OCI-LY3 (cell line): ENCODE results near the gene NSD1.

ENCODE experiments used
- H2AFZ ChIP-seq: fragments of 200-600, 300-600 bp; shearing (Covaris generic); 2 replicates; pipeline ENCODE4 v1.6.0; 2014; ENCODE audit warnings: antibody characterized with exemption, low read depth, low read length
- H3K27ac ChIP-seq: fragments of 200-600, 300-600 bp; sonication (generic); 2 replicates; pipeline ENCODE4 v1.5.1; 2014; ENCODE audit warnings: mild to moderate bottlenecking, low read length, moderate library complexity, mixed read lengths
- H3K27me3 ChIP-seq: fragments of 200-600, 300-600 bp; sonication (generic); 2 replicates; pipeline ENCODE4 v1.6.1; 2014; ENCODE audit warnings: low read depth, low read length, mixed read lengths
- H3K36me3 ChIP-seq: fragments of 200-600, 300-600 bp; sonication (generic); replicated peaks from 2 replicates; pipeline ENCODE3; 2014; ENCODE audit warnings: low read depth, low read length, mixed read lengths
- H3K4me1 ChIP-seq: fragments of 300-600, 200-600 bp; sonication (generic); 2 replicates; pipeline ENCODE4 v1.6.1; 2014; ENCODE audit warnings: low read length, mixed read lengths
- H3K4me2 ChIP-seq: fragments of 200-600, 300-600 bp; sonication (generic); 2 replicates; pipeline ENCODE4 v1.6.1; 2014; ENCODE audit warnings: low read length, mixed read lengths
- H3K4me3 ChIP-seq: fragments of 300-600, 200-600 bp; sonication (generic); 2 replicates; pipeline ENCODE4 v1.5.1; 2014; ENCODE audit warnings: antibody characterized with exemption, mild to moderate bottlenecking, low read length, moderate library complexity
- H3K79me2 ChIP-seq: fragments of 300-600, 200-600 bp; shearing (Covaris generic); 2 replicates; pipeline ENCODE4 v1.6.1; 2014; ENCODE audit warnings: mild to moderate bottlenecking, low read length, mixed read lengths
- H3K9ac ChIP-seq: fragments of 300-600, 200-600 bp; shearing (Covaris generic); 2 replicates; pipeline ENCODE4 v1.6.0; 2014; ENCODE audit warnings: mild to moderate bottlenecking, low read length, moderate library complexity
- H3K9me3 ChIP-seq: fragments of 200-600, 300-600 bp; shearing (Covaris generic); 2 replicates; pipeline ENCODE4 v1.6.1; 2014; ENCODE audit warnings: low read length, mixed read lengths; ENCODE audit not compliant: insufficient read depth
- H4K20me1 ChIP-seq: fragments of 200-600, 300-600 bp; sonication (generic); 2 replicates; pipeline ENCODE4 v1.6.1; 2016; ENCODE audit warnings: low read length, mixed read lengths; ENCODE audit not compliant: insufficient read depth
- EZH2phosphoT487 ChIP-seq: fragments of 200-600 bp; shearing (Covaris generic); IDR thresholded peaks from 2 replicates; pipeline ENCODE4 v1.6.1; 2018; ENCODE audit warnings: antibody characterized with exemption, mixed run types, low read depth
- TF ChIP-seq, protein P1 (sequence below): fragments of 200-600, 300-600 bp; sonication (generic); IDR thresholded peaks from 2 replicates; pipeline ENCODE4 v1.5.1; 2014; ENCODE audit warnings: antibody characterized with exemption, low read length, low read depth

The NSD1 gene

DNA sequence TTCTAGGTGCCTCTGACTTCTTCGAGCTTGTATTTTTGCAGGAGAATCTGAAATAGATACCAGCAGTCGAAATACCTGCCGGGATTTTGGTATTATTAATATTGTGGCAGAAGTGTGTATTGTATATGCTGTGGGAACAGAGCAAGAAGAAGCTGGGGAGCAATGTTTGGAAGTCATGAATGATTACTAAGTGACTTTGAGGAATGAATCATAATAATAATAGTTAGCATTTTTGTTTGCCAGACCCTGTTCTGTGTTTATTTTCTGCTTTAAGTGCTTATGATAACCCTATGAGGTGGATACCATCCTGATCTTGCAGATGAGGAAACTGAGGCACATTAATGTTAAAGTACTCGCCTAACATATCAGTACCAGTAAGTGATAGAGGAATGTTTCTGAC lies 137.5 kb downstream of the NSD1 start:
- Histone ChIP-seq H3K9ac (no peak overlapping the region), H2AFZ (no peak overlapping the region), H3K4me3 (no peak overlapping the region), H3K4me2 (no peak overlapping the region), H3K79me2 (no peaks in the 10 kb centered on the region), H4K20me1 (no peaks in the 10 kb centered on the region), H3K27ac (no peak overlapping the region), H3K36me3 (peaks cover 47% of the 10 kb centered on the region), H3K9me3 (no peaks in the 10 kb centered on the region), H3K4me1 (no peaks in the 10 kb centered on the region), H3K27me3 (no peaks in the 10 kb centered on the region)
- TF ChIP-seq, protein P1, sequence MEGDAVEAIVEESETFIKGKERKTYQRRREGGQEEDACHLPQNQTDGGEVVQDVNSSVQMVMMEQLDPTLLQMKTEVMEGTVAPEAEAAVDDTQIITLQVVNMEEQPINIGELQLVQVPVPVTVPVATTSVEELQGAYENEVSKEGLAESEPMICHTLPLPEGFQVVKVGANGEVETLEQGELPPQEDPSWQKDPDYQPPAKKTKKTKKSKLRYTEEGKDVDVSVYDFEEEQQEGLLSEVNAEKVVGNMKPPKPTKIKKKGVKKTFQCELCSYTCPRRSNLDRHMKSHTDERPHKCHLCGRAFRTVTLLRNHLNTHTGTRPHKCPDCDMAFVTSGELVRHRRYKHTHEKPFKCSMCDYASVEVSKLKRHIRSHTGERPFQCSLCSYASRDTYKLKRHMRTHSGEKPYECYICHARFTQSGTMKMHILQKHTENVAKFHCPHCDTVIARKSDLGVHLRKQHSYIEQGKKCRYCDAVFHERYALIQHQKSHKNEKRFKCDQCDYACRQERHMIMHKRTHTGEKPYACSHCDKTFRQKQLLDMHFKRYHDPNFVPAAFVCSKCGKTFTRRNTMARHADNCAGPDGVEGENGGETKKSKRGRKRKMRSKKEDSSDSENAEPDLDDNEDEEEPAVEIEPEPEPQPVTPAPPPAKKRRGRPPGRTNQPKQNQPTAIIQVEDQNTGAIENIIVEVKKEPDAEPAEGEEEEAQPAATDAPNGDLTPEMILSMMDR, result no peak
- TF ChIP-seq EZH2phosphoT487, result no peak

DNA sequence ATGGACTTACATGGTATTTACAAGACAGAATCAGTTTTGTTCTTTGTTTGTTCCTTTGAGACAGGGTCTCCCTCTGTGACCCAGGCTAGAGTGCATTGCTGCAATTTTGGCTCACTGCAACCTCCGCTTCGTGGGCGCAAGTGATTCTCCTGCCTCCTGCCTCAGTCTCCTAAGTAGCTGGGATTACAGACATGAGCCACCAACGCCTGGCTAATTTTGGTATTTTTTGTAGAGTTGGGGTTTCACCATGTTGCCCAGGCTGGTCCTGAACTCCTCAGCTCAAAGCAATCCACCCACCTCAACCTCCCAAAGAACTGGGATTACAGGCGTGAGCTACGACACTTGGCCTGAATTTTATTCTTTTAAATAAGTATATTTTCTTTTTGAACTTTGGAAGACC lies 142.3 kb downstream of the NSD1 start:
- Histone ChIP-seq H3K79me2 (no peaks in the 10 kb centered on the region), H3K36me3 (peaks cover 50% of the 10 kb centered on the region), H4K20me1 (no peaks in the 10 kb centered on the region), H3K27me3 (no peaks in the 10 kb centered on the region), H3K4me1 (no peaks in the 10 kb centered on the region), H3K9me3 (no peaks in the 10 kb centered on the region), H3K27ac (no peak overlapping the region), H3K4me2 (no peak overlapping the region), H3K4me3 (no peak overlapping the region), H3K9ac (no peak overlapping the region), H2AFZ (no peak overlapping the region)
- no peak for TF ChIP-seq EZH2phosphoT487
- TF ChIP-seq, protein P1, result no peak

GRCh38 chr5:177276886-177277285 lies 143.3 kb downstream of the NSD1 start:
- no peaks in the 10 kb centered on the region for H3K9me3 ChIP-seq
- H2AFZ ChIP-seq, result no peak overlapping the region
- no peak overlapping the region for H3K9ac ChIP-seq
- H3K36me3 ChIP-seq, result peaks cover 49% of the 10 kb centered on the region
- H3K27me3 ChIP-seq, result no peaks in the 10 kb centered on the region
- no peak overlapping the region for H3K4me2 ChIP-seq
- no peaks in the 10 kb centered on the region for H3K79me2 ChIP-seq
- H3K4me3 ChIP-seq, result no peak overlapping the region
- no peaks in the 10 kb centered on the region for H4K20me1 ChIP-seq
- H3K27ac ChIP-seq, result no peak overlapping the region
- TF ChIP-seq EZH2phosphoT487, result no peak
- TF ChIP-seq, protein P1, result no peak
- no peaks in the 10 kb centered on the region for H3K4me1 ChIP-seq

DNA sequence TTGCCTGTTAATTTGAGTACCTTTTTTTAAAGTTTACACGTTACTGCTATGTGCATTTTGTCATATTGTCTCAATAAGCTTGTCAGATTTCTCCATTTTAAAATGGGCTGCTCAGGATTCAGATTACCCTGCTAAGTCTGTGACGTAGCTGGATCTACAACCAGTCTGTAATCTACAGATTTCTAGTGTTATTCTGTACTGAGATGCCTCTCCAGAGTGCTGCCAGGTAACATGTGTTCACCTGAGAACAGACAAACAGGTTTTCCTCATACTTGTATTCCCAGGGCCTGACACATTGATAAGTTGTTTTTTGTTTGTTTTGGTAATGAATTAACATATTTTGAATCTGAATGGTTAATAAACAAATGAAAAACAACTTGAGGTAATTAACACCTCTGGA lies 154.6 kb downstream of the NSD1 start:
- Histone ChIP-seq H3K9me3 (no peaks in the 10 kb centered on the region), H4K20me1 (0 out of 2 replicates have a peak, but pooled peaks cover 4% of the 10 kb centered on the region), H3K4me1 (peaks cover 13% of the 10 kb centered on the region), H3K4me2 (no peak overlapping the region), H3K27me3 (no peaks in the 10 kb centered on the region), H2AFZ (no peak overlapping the region), H3K79me2 (no peaks in the 10 kb centered on the region), H3K9ac (no peak overlapping the region), H3K36me3 (peaks cover 63% of the 10 kb centered on the region), H3K27ac (no peak overlapping the region), H3K4me3 (no peak overlapping the region)
- TF ChIP-seq, protein P1, result no peak
- TF ChIP-seq EZH2phosphoT487, result no peak
